Chondrocyte (in vitro differentiated cells): ENCODE measurements around the gene PRELID2. TPM values are rescaled to one million over a fixed set of nuclear protein-coding genes. Genes with fewer than 3 reads are reported as not detected.
"Not testable (repeated sequence)": the region's sequence is repeated elsewhere in the genome, so short reads cannot be mapped to it uniquely, and the experiment has no call there.

Experiments
- DNase-seq: peaks from one replicate; pipeline ENCODE4 v3.0.0; 2021; ENCODE audit warnings: mixed read lengths, low spot score
- H3K27ac Mint-ChIP-seq: one replicate; pipeline ENCODE4 v1.8.0; 2021; ENCODE audit warnings: mild to moderate bottlenecking, moderate library complexity, mixed read lengths; ENCODE audit not compliant: unreplicated experiment
- H3K27me3 Mint-ChIP-seq: 2 replicates; pipeline ENCODE4 v1.8.0; 2021; ENCODE audit warnings: low read depth, mixed read lengths
- H3K36me3 Mint-ChIP-seq: 2 replicates; pipeline ENCODE4 v1.8.0; 2021; ENCODE audit warnings: low read depth, mixed read lengths
- H3K4me1 Mint-ChIP-seq: 2 replicates; pipeline ENCODE4 v1.8.0; 2021; ENCODE audit warnings: low read depth, mild to moderate bottlenecking, mixed read lengths
- H3K4me3 Mint-ChIP-seq: one replicate; pipeline ENCODE4 v1.8.0; 2021; ENCODE audit warnings: mild to moderate bottlenecking, moderate library complexity, mixed read lengths; ENCODE audit not compliant: unreplicated experiment
- H3K9me3 Mint-ChIP-seq: 2 replicates; pipeline ENCODE4 v1.8.0; 2021; ENCODE audit warnings: low read depth, mixed read lengths
- total RNA-seq: library from RNA; stranded (reverse); gene quantifications from 3 replicates; pipeline ENCODE4 v1.2.1, GENCODE V29; 2021
- TF ChIP-seq, protein P1 (sequence below): fragments of 200-600 bp; sonication (generic); IDR thresholded peaks from 2 replicates; pipeline ENCODE4 v1.5.0; 2021; ENCODE audit warnings: antibody characterized with exemption, mild to moderate bottlenecking, moderate library complexity

The PRELID2 gene
- total RNA-seq, 1 donor from 2014 or later = 6.2 TPM

DNA sequence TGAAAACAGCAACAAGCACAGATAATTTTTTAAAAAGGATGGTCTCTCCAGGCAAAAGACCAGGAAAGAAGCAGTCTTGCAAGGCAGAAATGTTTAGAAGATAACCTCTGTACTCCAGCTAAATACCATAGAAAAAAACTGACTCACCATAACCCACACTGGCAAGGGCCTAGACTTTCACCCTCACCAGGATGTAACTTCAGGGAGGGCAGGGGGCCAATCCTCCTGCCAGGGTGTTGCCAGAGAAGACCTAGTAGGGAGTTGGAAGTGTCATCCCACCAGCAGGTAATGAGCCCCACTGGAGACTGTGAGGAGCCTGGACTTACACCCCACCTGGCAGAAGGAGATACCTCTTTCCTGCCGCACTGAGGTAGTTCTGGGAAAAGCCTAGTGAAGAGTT, 97.6 kb downstream of the PRELID2 start:
- H3K36me3 Mint-ChIP-seq = peaks cover 9% of the 10 kb centered on the region
- DNase-seq = no peak
- no peak overlapping the region for H3K4me3 Mint-ChIP-seq
- no peak overlapping the region for H3K27ac Mint-ChIP-seq
- H3K27me3 Mint-ChIP-seq = no peaks in the 10 kb centered on the region
- TF ChIP-seq, protein P1, sequence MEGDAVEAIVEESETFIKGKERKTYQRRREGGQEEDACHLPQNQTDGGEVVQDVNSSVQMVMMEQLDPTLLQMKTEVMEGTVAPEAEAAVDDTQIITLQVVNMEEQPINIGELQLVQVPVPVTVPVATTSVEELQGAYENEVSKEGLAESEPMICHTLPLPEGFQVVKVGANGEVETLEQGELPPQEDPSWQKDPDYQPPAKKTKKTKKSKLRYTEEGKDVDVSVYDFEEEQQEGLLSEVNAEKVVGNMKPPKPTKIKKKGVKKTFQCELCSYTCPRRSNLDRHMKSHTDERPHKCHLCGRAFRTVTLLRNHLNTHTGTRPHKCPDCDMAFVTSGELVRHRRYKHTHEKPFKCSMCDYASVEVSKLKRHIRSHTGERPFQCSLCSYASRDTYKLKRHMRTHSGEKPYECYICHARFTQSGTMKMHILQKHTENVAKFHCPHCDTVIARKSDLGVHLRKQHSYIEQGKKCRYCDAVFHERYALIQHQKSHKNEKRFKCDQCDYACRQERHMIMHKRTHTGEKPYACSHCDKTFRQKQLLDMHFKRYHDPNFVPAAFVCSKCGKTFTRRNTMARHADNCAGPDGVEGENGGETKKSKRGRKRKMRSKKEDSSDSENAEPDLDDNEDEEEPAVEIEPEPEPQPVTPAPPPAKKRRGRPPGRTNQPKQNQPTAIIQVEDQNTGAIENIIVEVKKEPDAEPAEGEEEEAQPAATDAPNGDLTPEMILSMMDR = no peak
- no peaks in the 10 kb centered on the region for H3K4me1 Mint-ChIP-seq
- H3K9me3 Mint-ChIP-seq = peaks cover 12% of the 10 kb centered on the region

DNA sequence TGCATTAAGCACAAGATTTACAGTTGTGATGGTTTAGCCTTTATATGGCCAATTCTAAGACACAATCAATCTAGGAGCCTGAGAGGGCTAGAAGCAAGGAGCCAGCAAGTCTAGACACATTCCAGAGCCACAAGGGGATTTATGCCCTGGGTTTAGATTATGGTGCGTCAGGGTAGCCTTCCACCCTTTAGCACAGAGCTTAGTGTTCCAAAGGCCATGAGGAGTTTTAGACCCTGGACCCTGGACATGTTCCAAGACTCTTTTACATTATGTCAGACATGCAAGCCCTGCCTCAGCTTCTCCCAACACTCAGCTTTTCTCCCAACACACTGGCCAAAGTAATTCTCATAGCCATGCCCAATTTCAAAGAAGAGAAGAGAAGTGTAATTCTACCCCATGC, 105.2 kb downstream of the PRELID2 start:
- H3K4me1 Mint-ChIP-seq, DNase-seq, H3K27me3 Mint-ChIP-seq, H3K4me3 Mint-ChIP-seq: not testable (repeated sequence)
- Mint-ChIP-seq H3K9me3 (peaks cover 57% of the 10 kb centered on the region), H3K27ac (peak overlapping the region; percentile 34), H3K36me3 (peaks cover 39% of the 10 kb centered on the region)

GRCh38 chr5:145723516-145723915, 111.6 kb downstream of the PRELID2 start:
- Mint-ChIP-seq H3K9me3 (peaks cover 27% of the 10 kb centered on the region), H3K4me1 (no peaks in the 10 kb centered on the region), H3K36me3 (peaks cover 15% of the 10 kb centered on the region), H3K27me3 (no peaks in the 10 kb centered on the region), H3K27ac (no peak overlapping the region), H3K4me3 (no peak overlapping the region)
- TF ChIP-seq, protein P1 = no peak
- DNase-seq = no peak

GRCh38 chr5:145718956-145719355, 116.2 kb downstream of the PRELID2 start:
- Mint-ChIP-seq H3K36me3 (no peaks in the 10 kb centered on the region), H3K27me3 (no peaks in the 10 kb centered on the region), H3K4me3 (no peak overlapping the region), H3K4me1 (no peaks in the 10 kb centered on the region), H3K27ac (no peak overlapping the region), H3K9me3 (no peaks in the 10 kb centered on the region)
- DNase-seq = no peak
- TF ChIP-seq, protein P1 = peak; percentile 76

- H3K4me3 Mint-ChIP-seq = no peak overlapping the region
- no peaks in the 10 kb centered on the region for H3K4me1 Mint-ChIP-seq
- H3K9me3 Mint-ChIP-seq = no peaks in the 10 kb centered on the region
- TF ChIP-seq, protein P1 = no peak
- no peaks in the 10 kb centered on the region for H3K36me3 Mint-ChIP-seq
- H3K27me3 Mint-ChIP-seq = no peaks in the 10 kb centered on the region
- no peak overlapping the region for H3K27ac Mint-ChIP-seq
- DNase-seq = no peak
Observed at GRCh38 chr5:145715412-145715811, 119.7 kb downstream of the PRELID2 start.

GRCh38 chr5:145712245-145712644, 122.9 kb downstream of the PRELID2 start:
- Mint-ChIP-seq H3K27ac (no peak overlapping the region), H3K4me3 (no peak overlapping the region), H3K9me3 (no peaks in the 10 kb centered on the region), H3K4me1 (no peaks in the 10 kb centered on the region), H3K36me3 (no peaks in the 10 kb centered on the region), H3K27me3 (no peaks in the 10 kb centered on the region)
- DNase-seq = no peak
- TF ChIP-seq, protein P1 = no peak
